Activated CD4-positive, CD25-positive, alpha-beta regulatory T cell treated with anti-CD3 and anti-CD28 coated beads, Interleukin-2, amount 50 U/mL, for 72 hours (primary cell): ENCODE results near the gene TMEM14B.
"Not testable (repeated sequence)": the region's sequence is repeated elsewhere in the genome, so short reads cannot be mapped to it uniquely, and the experiment has no call there.

ENCODE experiments used
- DNase-seq: peaks from one replicate; pipeline ENCODE4 v3.0.0; 2021

TMEM14B gene

DNA sequence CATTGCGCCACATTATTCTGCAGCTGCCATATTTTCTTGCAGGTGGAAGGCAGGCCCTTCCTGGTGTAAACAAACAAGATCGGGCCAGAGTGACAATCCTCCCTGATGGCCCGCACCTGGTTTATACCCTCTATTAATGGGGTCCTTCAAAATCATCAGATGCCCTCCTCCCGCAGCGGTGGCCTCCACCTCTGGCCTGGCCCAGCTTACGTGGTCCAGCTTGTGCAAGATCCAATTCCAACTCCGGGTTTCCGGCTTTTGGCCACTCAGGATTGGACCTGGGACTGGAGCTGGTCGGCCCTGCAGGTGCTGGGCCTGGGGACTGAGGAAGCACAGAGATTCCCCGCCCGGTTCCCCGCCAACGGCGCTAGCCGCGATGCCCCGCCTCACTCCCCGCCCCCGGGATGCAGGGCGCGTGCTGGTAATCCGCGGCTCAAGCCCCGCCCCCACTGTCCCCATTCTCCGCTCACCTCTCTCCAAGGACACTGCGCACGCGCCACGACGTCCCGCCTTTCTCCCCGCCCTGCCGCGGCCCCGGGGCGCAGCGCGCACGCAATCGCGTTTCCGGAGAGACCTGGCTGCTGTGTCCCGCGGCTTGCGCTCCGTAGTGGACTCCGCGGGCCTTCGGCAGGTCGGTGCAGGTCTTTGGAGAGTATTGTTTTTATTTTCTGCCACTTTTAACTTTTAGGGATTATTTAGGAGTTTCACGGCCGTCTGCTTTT, at the start of gene TMEM14B:
Gene TMEM14B (plus strand): TSS at position 555 of the 722 bp plus-strand sequence. CDS start 1,441 bp downstream, outside the sequence.
- DNase-seq, result peak; percentile 100

DNA sequence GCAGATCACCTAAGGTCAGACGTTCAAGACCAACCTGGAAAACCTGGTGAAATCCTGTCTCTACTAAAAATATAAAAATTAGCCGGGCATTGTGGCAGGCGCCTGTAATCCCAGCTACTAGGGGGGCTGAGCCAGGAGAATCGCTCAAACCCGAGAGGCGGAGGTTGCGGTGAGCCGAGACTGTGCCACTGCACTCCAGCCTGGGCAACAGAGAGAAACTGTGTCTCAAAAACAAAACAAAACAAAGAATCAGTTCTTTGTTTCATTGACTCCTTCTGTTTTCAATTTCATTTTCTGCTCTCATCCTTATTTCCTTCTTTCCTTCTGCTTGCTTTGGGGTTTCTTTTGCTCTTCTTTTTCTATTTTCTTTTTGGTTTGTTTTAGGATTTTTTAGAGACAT, 33.6 kb upstream of the TMEM14B start:
- DNase-seq, result no peak

DNA sequence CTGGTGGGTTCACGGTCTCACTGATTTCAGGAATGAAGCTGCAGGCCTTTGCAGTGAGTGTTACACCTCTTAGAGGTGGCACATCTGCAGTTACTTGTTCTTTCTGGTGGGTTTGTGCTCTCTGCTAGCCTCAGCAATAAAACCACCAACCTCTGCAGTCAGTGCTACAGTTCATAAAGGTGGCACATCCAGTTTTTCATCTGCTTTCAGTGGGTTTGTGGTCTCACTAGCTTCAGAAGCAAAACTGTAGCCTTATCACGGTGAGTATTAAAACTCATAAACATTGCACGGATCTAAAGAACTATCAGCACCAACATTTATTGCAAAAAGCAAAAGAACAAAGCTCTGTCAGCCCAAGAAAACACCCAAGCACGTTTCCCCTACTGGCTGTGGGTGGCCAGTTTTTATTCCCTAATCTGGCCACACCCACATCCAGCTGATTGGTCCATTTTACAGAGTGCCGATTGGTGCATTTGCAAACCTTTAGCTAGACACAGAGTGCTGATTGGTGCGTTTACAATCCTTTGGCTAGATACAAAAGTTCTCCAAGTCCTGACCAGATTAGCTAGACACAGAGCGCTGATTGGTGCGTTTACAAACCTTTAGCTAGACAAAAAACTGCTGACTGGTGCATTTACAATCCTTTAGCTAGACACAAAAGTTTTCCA, 28.2 kb upstream of the TMEM14B start:
- peak; percentile 44 for DNase-seq

DNA sequence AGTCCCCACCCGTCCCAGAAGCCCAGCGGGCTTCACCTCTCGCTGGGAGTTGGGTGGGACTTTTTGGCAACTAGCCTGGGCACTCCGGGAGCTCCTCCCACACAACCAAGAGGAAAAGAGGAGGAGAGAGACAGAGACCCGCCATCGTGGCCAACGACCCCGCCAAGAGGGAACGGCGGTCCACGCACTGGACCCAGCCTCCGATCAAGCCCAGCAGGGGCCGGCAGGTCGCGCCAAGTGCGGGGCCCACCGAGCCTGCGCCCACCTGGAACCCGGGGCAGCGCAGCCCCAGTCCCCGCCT, 27.7 kb upstream of the TMEM14B start:
- peak; percentile 32 for DNase-seq

DNA sequence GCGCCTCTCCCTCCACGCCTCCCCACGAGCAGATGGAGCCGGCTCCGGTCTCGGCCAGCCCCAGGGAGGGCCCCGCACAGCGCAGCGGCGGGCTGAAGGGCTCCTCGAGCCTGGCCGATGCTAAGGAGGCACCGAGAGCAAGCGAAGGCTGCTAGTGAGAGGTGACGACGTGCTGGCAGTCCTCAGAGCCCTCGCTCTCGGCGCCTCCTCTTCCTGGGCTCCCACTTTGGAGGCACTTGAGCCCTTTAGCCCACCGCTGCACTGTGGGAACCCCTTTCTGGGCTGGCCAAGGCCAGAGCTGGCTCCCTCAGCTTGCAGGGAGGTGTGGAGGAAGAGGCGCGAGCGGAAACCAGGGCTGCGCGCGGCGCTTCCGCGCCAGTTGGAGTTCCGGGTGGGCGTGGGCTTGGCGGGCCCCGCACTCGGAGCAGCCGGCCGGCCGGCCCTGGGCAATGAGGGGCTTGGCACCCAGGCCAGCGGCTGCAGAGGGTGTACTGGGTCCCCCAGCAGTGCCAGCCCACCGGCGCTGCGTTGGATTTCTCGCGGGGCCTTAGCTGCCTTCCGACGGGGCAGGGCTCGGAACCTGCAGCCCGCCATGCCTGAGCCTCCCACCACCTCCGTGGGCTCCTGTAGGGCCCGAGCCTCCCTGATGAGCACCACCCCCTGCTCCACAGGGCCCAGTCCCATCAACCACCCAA, 27.2 kb upstream of the TMEM14B start:
- DNase-seq, result peak; percentile 73

DNA sequence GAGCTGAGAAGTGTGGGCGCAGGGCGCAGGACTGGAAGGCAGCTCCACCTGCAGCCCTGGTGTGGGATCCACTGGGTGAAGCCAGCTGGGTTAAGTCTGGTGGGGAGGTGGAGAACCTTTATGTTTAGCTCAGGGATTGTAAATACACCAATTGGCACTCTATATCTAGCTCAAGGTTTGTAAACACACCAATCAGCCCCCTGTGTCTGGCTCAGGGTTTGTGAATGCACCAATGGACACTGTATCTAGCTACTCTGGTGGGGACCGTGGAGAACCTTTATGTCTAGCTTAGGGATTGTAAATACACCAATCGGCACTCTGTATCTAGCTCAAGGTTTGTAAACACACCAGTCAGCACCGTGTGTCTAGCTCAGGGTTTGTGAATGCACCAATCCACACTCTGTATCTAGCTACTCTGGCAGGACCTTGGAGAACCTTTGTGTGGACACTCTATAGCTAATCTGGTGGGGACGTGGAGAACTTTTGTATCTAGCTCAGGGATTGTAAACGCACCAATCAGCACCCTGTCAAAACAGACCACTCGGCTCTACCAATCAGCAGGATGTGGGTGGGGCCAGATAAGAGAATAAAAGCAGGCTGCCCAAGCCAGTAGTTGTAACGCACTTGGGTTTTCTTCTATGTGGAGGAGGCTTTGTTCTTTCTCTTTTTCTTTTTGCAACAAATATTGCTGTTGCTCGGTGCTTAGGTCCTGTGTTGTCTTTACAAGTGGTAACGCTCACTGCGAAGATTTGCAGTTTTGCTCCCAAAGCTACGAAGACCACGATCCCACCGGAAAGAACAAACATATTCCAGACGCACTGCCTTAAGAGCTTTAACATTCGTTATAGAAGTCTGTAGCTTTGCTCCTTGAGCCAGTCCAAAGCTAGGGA, 26.4 kb upstream of the TMEM14B start:
- DNase-seq, result not testable (repeated sequence)

DNA sequence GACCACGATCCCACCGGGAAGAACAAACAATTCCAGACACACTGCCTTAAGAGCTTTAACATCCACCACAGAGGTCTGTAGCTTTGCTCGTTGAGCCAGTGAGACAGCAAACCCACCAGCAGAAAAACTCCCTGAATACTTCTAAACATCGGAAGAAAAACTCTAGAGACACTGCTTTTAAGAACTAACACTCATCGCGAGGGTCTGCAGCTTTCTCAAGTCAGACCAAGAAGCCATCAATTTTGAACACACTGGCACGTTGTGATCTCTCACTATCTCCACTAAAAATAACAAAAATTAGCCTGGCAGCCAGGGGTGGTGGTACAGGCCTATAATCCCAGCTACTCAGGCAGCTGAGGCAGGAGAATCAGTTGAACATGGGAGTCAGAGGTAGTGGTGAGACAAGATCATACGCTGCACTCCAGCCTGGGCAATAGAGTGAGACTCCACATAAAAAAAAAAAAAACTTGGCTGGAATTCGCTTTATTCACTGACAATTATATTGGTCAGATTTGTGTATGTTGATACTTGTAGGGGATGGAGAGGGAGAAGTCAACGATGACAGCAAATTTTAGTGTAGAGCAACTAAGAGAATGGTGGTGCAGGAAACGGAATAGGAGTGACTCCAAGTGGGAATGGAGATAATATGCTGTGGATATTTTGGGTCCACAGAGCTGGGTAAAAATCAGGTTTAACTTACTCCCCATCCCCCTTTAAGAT, 25.6 kb upstream of the TMEM14B start:
- DNase-seq, result no peak

DNA sequence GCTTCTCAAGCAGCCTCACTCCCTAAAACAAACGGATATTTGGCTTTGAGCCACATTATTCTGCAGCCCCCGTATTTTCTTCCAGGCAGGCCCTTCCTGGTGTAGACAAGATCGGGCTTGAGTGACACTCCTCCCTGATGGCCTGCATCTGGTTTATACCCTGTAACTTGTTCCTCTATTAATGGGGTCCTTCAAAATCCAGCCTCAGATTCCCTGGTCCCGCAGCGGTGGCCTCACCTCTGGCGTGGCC, 25.1 kb upstream of the TMEM14B start:
- no peak for DNase-seq

DNA sequence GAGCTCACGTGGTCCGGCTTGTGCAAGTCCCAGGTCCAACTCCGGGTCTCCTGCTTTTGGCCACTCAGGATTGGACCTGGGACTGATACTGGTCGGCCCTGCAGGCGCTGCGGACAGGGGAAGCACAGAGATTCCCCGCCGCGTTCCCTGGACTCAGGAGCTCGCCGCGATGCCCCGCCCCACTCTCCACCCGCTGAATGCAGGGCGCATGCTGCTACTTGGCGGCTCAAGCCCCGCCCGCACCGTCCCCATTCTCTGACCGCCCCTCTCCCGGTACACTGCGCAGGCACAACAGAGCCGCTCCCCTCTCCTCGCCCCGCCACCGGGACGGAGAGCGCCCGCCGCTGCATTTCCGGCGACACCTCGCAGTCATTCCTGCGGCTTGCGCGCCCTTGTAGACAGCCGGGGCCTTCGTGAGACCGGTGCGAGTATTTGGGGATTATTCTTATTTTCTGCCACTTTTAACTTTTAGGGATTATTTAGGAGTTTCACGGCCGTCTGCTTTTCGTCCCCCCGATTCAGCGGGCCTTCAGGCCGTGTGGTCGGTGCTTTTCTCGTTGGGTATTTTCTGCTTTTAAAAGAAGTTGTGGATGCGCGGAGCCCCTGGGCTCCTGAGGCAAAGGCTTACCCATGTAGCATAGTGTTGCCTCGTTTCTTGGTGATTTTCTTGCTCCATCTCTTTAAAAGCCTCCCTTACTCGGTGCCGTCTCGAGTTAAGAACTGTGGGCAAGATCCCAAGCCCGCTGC, 24.6 kb upstream of the TMEM14B start, which contains the start of gene TMEM14C:
Gene TMEM14C (plus strand): TSS at position 251 of the 747 bp plus-strand sequence. CDS start 1,544 bp downstream, outside the sequence.
- peak; percentile 84 for DNase-seq

DNA sequence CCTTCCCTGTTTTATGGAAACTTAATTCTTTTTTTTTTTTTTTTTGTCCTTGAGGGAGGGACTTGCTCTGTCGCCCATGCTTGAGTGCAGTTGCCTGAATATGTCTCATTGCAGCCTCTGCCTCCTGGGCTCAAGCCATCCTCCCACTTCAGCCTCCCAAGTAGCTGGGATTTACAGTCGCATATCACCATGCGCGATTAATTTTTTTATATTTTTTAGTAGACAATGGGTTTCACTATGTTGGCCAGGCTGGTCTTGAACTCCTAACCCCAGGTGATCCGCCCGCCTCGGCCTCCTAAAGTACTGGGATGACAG, 24.1 kb upstream of the TMEM14B start:
- no peak for DNase-seq

DNA sequence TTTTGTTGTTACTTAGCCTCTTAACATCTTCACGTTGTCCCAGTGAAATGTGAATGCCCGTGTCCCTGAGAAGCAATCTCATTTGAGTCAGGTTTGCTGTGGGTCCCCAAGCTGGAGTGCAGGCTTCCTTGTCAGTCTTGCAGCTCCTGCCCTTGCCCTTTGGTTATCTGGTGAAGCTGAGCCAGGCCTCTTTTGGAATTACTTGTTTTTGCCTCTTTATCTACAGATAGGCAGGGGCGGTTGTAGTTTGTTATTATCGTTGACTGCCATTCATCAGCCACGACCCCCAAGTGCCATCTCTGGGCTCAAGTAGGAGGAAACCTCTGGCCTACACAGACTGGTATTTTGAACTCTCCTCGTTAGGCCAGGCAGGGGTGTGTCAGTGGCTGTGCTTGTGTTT, 22.6 kb upstream of the TMEM14B start:
- no peak for DNase-seq

DNA sequence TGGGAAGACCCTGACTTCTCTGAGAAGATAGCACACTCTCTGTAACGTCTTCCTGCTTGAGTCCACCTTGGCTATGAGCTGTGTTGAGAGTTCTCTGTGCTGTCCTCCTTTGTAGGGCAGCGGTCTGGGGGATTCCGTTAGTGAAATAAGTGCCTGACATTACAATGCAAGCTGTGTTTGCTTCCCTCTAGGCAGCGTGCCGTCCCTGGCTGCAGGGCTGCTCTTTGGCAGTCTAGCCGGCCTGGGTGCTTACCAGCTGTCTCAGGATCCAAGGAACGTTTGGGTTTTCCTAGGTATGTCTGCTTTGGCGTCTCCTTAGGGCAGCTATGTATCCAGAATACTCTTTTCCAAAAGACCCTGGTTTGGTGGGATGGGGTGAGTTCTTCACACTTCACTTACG, 21.9 kb upstream of the TMEM14B start:
- DNase-seq, result no peak

DNA sequence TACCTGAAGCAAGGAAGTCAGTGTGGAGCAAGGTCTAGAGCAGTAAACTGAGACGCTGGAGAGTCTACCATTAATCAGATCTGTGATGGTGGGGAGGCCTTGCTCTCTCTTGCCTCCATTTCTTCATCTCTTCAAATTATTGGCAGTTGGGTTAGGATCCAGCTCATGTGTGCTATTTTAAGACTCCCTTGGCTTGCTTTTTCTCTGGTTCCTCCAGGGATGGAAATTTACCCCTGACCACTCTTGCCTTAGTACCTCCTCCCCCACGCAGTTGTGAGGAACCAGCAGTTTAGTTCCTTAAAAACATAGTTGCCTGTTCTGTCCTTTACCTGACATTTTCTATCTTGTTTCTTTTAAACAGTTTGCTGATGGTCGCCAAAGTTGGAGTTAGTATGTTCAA, 17.4 kb upstream of the TMEM14B start:
- no peak for DNase-seq

DNA sequence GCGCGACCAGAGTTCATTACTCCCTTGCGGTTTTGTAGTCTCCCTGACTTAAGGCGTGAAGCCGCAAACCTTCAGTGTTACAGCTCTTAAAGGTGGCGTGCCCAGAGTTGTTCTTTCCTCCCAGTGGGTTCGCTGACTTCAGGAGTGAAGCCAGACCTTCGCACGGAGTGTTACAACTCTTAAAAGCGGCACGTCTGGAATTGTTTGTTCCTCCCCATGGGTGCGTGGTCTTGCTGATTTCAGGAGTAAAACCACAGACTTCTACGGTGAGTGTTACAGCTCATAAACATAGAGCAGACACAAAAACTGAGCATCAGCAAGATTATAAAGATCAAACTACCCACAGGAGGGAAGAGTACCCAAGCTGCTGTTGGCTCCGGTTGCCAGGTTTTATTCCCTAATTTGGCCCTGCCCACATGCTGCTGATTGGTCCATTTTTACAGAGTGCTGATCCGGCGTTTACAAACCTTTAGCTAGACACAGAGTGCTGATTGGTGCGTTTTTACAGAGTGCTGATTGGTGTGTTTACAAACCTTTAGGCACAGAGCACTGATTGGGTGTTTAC, 14.4 kb upstream of the TMEM14B start:
- no peak for DNase-seq

DNA sequence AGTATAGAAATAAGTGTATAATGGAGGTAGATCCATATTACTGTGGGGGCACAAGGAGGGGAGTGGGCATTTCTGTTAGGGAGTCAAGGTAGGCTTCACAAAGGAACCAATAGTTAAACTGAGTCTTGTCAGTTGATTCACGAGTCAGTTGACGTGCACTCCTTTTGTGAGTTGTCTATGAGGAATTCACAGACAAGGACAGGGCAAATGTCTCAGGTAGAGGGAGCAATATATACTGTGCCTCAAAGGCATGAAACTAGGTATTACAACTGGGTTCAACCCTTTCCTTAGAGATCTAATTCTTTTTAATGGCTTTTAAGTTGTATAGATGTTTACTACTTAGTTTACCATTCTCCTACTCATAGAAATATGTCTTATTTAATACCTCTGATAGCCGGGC, 13.7 kb upstream of the TMEM14B start:
- DNase-seq, result no peak

DNA sequence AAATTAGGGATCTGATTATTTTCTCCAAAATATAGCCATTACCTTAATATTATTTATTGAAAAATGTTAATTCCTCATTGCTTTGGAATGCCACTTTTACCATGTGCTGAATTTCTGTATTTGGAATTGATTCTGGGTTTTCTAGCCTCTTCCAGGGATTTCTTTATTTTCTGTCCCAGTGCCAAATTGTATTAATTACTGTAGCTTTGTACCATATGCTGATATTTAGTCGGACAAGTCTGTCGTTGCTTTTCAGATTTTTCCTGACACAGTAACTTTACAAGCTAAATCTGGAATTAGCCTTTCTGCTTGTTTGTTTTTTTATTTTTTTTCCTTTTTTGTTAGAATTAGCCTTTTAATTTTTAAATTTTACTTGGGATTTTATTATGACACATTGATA, 10.9 kb upstream of the TMEM14B start:
- DNase-seq, result no peak

DNA sequence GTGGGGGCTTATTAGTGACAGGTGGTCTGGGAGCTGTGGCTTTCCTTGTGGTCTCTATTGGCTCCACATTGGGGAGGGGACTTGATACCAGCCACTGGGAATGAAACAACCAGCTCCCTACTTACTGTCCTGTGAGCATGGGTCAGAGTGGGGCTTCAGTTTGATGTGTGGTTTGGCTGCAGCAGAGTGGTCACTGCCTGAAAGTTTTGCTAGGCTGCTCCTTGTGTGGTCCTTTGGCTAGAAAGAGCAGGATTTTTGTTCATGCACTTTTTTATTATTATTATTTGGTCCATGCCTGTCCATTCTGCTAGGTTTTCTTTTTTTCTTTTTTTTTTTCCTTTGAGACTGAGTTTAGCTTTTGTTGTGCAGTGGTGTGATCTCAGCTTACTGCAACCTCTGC, 7.5 kb upstream of the TMEM14B start:
- DNase-seq, result no peak

DNA sequence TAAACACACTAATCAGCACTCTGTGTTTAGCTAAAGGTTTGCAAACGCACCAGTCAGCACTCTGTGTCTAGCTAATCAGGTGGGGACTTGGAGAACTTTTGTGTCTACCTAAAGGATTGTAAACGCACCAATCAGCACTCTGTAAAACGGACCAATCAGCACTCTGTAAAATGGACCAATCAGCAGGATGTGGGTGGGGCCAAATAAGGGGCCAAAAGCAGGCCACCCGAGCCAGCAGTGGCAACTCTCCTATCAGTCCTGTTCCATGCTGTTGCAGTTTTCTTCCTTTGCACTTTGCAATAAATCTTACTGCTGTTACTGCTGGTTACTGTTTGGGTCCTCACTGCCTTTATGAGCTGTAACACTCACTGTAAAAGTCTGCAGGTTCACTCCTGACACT, 6.0 kb upstream of the TMEM14B start:
- not testable (repeated sequence) for DNase-seq

DNA sequence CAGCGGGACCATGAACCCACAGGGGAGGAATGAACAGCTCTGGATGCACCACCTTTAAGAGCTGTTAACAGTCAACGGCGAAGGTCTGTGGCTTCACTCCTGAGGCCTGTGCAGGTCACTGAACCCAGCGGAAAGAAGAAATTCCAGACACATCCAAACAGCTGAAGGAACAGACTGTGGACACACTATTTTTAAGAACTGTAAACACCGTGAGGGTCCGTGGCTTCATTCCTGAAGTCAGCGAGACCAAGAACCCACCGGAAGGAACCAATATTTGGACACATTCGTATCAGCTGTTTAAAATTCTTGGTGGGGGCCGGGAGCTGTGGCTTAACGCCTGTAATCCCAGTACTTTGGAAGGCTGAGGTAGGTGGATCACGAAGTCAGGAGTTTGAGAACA, 5.4 kb upstream of the TMEM14B start:
- DNase-seq, result no peak

DNA sequence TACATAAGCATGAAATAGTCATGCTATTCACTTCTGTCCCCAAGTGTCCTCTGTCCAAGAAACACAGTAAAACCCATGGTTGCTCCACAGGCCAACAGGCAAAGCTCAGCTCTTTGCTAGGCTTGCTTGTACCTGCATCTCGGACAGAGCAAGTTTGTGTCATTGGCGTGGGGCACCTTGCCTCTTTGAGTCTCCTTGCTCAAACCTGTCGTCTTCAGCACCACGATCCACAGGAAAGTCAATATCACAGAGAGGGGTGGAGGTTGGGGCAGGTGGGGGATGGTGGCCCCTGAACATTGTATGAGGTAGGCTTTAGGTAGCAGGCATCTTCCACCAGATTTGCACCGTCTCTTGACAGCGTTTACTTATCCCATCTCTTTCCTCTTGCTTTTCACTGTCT, 4.1 kb upstream of the TMEM14B start:
- DNase-seq, result no peak

DNA sequence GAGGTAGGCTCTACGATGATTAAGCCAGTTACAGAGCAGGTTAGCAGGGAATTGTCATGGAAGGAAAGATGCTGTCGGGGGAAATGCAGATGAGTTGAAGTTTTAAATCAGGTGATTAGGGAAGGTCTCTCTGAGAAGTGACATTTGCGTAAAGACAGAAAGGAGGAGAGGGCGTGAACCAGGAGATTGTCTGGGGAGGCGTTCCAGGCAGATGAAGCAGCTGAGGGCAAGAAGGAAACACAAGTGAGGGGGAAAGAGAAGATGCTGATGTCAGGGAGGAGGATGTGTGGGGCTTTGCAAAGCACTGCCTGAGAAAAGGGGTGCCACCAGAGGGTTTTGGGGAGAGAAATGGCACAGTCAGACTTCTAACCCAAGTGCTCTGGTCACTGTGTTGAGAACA, 2.5 kb upstream of the TMEM14B start:
- DNase-seq, result no peak

DNA sequence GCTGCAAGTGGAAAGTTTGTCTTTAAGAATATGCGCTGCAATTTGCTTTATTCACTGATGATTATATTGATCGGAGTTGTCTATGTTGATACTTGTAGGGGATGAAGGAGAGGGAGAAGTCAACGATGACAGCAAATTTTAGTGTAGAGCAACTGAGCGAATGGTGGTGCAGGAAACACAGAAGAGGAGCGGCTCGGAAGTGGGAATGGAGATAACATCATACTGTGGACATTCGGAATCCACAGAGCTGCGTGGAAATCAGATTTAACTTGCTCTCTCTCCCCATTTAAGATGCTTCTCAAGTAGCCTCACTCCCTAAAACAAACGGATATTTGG, 722 bp upstream of the TMEM14B start:
- no peak for DNase-seq
